PFSK-1 (cell line): ENCODE data around the gene SLCO2A1.

Experiments used
- FOXP2 ChIP-seq: optimal IDR thresholded peaks from 2 replicates; pipeline ENCODE3; 2011; ENCODE audit warnings: borderline replicate concordance, control low read depth, inconsistent platforms; ENCODE audit not compliant: insufficient read depth; ENCODE audit errors: extremely low read length, extremely low read depth
- POLR2AphosphoS5 ChIP-seq: IDR thresholded peaks from 2 replicates; pipeline ENCODE4 v1.6.1; 2012; ENCODE audit warnings: low read depth, mild to moderate bottlenecking, control low read depth, low read length, moderate library complexity
- REST ChIP-seq, 2 experiments: IDR thresholded peaks; 2 replicates each; pipeline versions ENCODE4 v1.6.1 to v1.8.0; 2011 to 2012; ENCODE audit warnings: low read depth in 2 of 2, low read length in 2 of 2, control low read depth in 1 of 2, inconsistent platforms in 1 of 2, mild to moderate bottlenecking in 1 of 2, moderate library complexity in 1 of 2; ENCODE audit not compliant: insufficient read depth in 1 of 2
- SIN3A ChIP-seq: IDR thresholded peaks from 2 replicates; pipeline ENCODE4 v1.6.1; 2012; ENCODE audit warnings: mild to moderate bottlenecking, low read length, moderate library complexity, borderline replicate concordance; ENCODE audit not compliant: insufficient read depth
- TAF1 ChIP-seq: IDR thresholded peaks from 2 replicates; pipeline ENCODE4 v1.6.1; 2012; ENCODE audit warnings: low read length, control low read depth, borderline replicate concordance; ENCODE audit not compliant: insufficient read depth

The SLCO2A1 gene

GRCh38 chr3:134075846-134076245 lies 46.1 kb upstream of the SLCO2A1 start:
- TF ChIP-seq POLR2AphosphoS5: no peak
- TF ChIP-seq REST (IDR thresholded peaks at IDR 0.05; ENCODE audit: insufficient read depth in 1 of 2, low read depth in 2 of 2, low read length in 2 of 2): no peak
- TF ChIP-seq SIN3A: no peak
- no peak for TF ChIP-seq FOXP2
- TF ChIP-seq TAF1: no peak

GRCh38 chr3:134075568-134075825 lies 45.8 kb upstream of the SLCO2A1 start:
- TF ChIP-seq POLR2AphosphoS5: no peak
- TF ChIP-seq REST (IDR thresholded peaks at IDR 0.05; ENCODE audit: insufficient read depth in 1 of 2, low read depth in 2 of 2, low read length in 2 of 2): no peak
- no peak for TF ChIP-seq SIN3A

- TF ChIP-seq SIN3A: no peak
- TF ChIP-seq TAF1: no peak
- TF ChIP-seq REST (IDR thresholded peaks at IDR 0.05; ENCODE audit: insufficient read depth in 1 of 2, low read depth in 2 of 2, low read length in 2 of 2): no peak
- TF ChIP-seq FOXP2: no peak
- TF ChIP-seq POLR2AphosphoS5: no peak
Measured at GRCh38 chr3:134074790-134075567, 45.3 kb upstream of the SLCO2A1 start.

- TF ChIP-seq TAF1: no peak
- TF ChIP-seq SIN3A: no peak
- TF ChIP-seq POLR2AphosphoS5: no peak
- TF ChIP-seq FOXP2: no peak
- TF ChIP-seq REST (IDR thresholded peaks at IDR 0.05; ENCODE audit: insufficient read depth in 1 of 2, low read depth in 2 of 2, low read length in 2 of 2): no peak
Measured at GRCh38 chr3:134074001-134074789, 44.5 kb upstream of the SLCO2A1 start.
